BE2C (cell line): ENCODE data around the gene ZNF568.

Source experiments
- DNase-seq: peaks from one replicate; pipeline ENCODE4 v3.0.0-alpha.2; 2020
- H3K27me3 ChIP-seq: fragments of 250-450 bp; sonication (Bioruptor Pico); 2 replicates; pipeline ENCODE4 v1.5.1; 2020; ENCODE audit warnings: mild to moderate bottlenecking
- H3K36me3 ChIP-seq: fragments of 250-450 bp; sonication (Bioruptor Pico); 2 replicates; pipeline ENCODE4 v1.5.1; 2020; ENCODE audit warnings: mild to moderate bottlenecking
- H3K4me1 ChIP-seq: fragments of 250-450 bp; sonication (Bioruptor Pico); 2 replicates; pipeline ENCODE4 v1.5.1; 2020
- H3K4me3 ChIP-seq: 2 replicates; pipeline ENCODE4 v1.5.1; 2011; ENCODE audit warnings: low read depth, low read length
- H3K9me3 ChIP-seq: fragments of 250-450 bp; sonication (Bioruptor Pico); 2 replicates; pipeline ENCODE4 v1.5.1; 2020
- TF ChIP-seq, protein P1 (sequence below): IDR thresholded peaks from 2 replicates; pipeline ENCODE4 v1.5.1; 2012; ENCODE audit warnings: mild to moderate bottlenecking, low read depth, low read length

The ZNF568 gene

DNA sequence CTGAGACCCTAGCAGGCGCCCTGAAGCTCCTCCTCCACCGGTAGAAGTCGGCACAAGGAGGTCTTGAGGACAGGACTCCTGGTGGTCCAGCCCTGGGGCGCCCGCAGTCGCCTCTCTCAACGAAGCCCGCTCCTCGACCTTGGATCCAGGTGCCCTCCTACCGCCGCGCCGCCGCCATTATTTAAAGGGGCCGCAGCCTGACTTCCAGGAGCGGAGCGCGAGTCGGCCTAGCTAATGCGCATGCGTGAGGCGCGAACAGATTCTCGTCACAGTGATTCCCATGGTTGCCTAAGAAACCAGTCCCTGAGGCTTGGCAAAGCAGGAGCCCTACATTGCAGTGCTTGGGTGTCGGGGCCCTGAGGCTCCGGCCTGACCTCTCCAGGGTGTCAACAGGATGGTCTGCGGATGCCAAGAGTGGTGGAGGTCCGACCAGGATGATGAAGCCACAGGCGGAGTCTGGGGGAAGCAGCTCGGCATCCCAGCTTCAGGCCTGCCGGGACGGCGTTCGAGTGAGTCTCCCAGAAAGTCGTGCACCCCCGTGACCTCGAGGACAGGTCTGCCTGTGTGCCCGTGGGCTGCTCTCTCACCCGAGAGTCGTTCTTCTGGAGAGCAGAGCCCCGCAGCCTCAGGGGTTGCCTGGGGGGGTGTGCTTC is 96.1 kb downstream of the ZNF568 start:
- Histone ChIP-seq H3K9me3 (peaks cover 3% of the 10 kb centered on the region; the same call in 1 of the 2 replicates), H3K4me3 (no peak overlapping the region), H3K4me1 (no peaks in the 10 kb centered on the region), H3K36me3 (no peaks in the 10 kb centered on the region), H3K27me3 (no peaks in the 10 kb centered on the region)
- DNase-seq = no peak
- TF ChIP-seq, protein P1, sequence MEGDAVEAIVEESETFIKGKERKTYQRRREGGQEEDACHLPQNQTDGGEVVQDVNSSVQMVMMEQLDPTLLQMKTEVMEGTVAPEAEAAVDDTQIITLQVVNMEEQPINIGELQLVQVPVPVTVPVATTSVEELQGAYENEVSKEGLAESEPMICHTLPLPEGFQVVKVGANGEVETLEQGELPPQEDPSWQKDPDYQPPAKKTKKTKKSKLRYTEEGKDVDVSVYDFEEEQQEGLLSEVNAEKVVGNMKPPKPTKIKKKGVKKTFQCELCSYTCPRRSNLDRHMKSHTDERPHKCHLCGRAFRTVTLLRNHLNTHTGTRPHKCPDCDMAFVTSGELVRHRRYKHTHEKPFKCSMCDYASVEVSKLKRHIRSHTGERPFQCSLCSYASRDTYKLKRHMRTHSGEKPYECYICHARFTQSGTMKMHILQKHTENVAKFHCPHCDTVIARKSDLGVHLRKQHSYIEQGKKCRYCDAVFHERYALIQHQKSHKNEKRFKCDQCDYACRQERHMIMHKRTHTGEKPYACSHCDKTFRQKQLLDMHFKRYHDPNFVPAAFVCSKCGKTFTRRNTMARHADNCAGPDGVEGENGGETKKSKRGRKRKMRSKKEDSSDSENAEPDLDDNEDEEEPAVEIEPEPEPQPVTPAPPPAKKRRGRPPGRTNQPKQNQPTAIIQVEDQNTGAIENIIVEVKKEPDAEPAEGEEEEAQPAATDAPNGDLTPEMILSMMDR = no peak

DNA sequence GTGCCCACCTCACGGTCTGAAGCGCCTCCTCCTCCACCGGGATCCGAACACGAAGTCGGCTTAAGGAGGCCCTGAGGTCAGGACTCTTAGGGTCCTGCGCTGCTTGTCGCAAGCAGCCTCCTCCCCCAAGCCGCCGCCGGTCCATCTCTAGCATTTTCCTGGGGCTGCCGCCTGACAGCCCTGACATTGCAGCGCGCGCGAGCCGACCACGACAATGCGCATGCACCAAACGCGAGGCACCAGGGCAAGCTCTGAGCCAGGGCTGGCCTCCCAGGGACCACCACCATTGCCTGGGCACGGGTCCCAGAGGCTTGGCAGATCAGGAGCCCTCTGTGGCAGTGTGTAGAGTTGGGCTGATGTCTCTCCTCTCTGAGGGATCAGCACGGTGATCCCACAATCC is 98.3 kb downstream of the ZNF568 start:
- TF ChIP-seq, protein P1 = no peak
- Histone ChIP-seq H3K27me3 (no peaks in the 10 kb centered on the region), H3K36me3 (no peaks in the 10 kb centered on the region), H3K4me3 (no peak overlapping the region), H3K4me1 (no peaks in the 10 kb centered on the region), H3K9me3 (peaks cover 1% of the 10 kb centered on the region; the same call in 1 of the 2 replicates)
- no peak for DNase-seq

DNA sequence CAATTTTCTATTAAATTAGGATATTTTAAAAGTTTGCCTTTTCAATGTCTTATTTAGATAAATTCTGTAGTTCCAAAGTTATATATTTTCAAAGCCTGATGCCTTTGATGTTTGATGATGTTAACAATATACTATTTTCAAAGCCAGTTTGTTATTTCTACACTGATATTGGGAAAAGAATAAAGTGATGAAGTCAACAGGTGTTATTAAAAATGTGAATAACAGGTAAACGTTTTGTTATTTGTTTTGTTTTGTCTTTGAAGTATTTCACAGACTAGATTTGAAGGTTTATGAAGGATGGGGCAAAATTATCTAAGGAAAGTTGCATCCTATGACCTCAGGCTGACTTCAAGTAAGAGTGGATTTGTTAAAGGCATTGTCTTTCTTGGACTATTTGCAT is 129.0 kb downstream of the ZNF568 start:
- H3K9me3 ChIP-seq = no peaks in the 10 kb centered on the region
- H3K4me1 ChIP-seq = no peaks in the 10 kb centered on the region
- TF ChIP-seq, protein P1 = no peak
- no peak for DNase-seq
- H3K4me3 ChIP-seq = no peak overlapping the region
- no peaks in the 10 kb centered on the region for H3K36me3 ChIP-seq
- no peaks in the 10 kb centered on the region for H3K27me3 ChIP-seq
